HEK293 (cell line): ENCODE measurements around the gene PRADC1.

ENCODE experiments used
- CTCF ChIA-PET: fragments of 350-600 bp; formaldehyde crosslinking; extraction: SDS; loops from one replicate; lab custom pipeline; 2021; ENCODE audit warnings: antibody characterized with exemption; lab: Yijun Ruan, JAX
- POLR2A ChIA-PET: fragments of 300-600 bp; formaldehyde crosslinking; extraction: SDS; loops from one replicate; lab custom pipeline; 2020; ENCODE audit warnings: antibody characterized with exemption, inconsistent platforms; lab: Yijun Ruan, JAX
- H3K27ac ChIP-seq: fragments of 200-500 bp; sonication (Bioruptor generic); 2 replicates; pipeline ENCODE4 v1.5.1; 2014; ENCODE audit warnings: low read depth, low read length, control low read depth, inconsistent platforms; ENCODE audit errors: extremely low read depth
- H3K36me3 ChIP-seq, 2 experiments: fragments of 200-500 bp in 1 of 2; sonication (Bioruptor generic) in 1 of 2; 1 replicate in 1 of 2; 2 replicates in 1 of 2; pipeline ENCODE4 v1.5.1; 2014 to 2017; ENCODE audit warnings: inconsistent platforms in 2 of 2, low read length in 2 of 2; ENCODE audit not compliant: control insufficient read depth in 2 of 2, insufficient read depth in 1 of 2
- H3K4me1 ChIP-seq: fragments of 200-500 bp; sonication (Bioruptor generic); 2 replicates; pipeline ENCODE4 v1.5.1; 2014; ENCODE audit warnings: mild to moderate bottlenecking, low read length, inconsistent platforms; ENCODE audit not compliant: control insufficient read depth, insufficient read depth
- H3K4me3 ChIP-seq: 2 replicates; pipeline ENCODE4 v1.5.1; 2011; ENCODE audit warnings: low read depth, mild to moderate bottlenecking, control low read depth, low read length, moderate library complexity
- H3K9me3 ChIP-seq: fragments of 200-500 bp; sonication (Bioruptor generic); 2 replicates; pipeline ENCODE4 v1.5.1; 2014; ENCODE audit warnings: low read depth, low read length, inconsistent platforms; ENCODE audit not compliant: control insufficient read depth, insufficient read depth
- GLIS1 ChIP-seq: fragments of 450-650 bp; formaldehyde crosslinking; IDR thresholded peaks from 2 replicates; pipeline ENCODE4 v1.5.1; 2016; ENCODE audit warnings: missing biosample characterization, missing genetic modification characterization
- HOXC10 ChIP-seq: sonication (generic); formaldehyde crosslinking; IDR thresholded peaks from 2 replicates; pipeline ENCODE4 v1.8.1; 2023; ENCODE audit warnings: mild to moderate bottlenecking, missing genetic modification reagents
- HOXD13 ChIP-seq: sonication (generic); formaldehyde crosslinking; IDR thresholded peaks from 2 replicates; pipeline ENCODE4 v1.8.0; 2022; ENCODE audit warnings: missing genetic modification reagents, borderline replicate concordance
- KLF9 ChIP-seq: fragments of 450-650 bp; formaldehyde crosslinking; IDR thresholded peaks from 2 replicates; pipeline ENCODE4 v1.5.1; 2016; ENCODE audit warnings: missing biosample characterization, missing genetic modification characterization, low read depth
- REST ChIP-seq: fragments of 450-650 bp; formaldehyde crosslinking; IDR thresholded peaks from 2 replicates; pipeline ENCODE4 v1.5.1; 2016; ENCODE audit warnings: missing biosample characterization, missing genetic modification characterization
- ZBTB11 ChIP-seq: fragments of 450-650 bp; formaldehyde crosslinking; conservative IDR thresholded peaks from 2 replicates; pipeline ENCODE4 v1.5.1; 2016; ENCODE audit warnings: low read depth, missing biosample characterization, missing genetic modification characterization
- ZNF16 ChIP-seq: fragments of 450-650 bp; formaldehyde crosslinking; IDR thresholded peaks from 2 replicates; pipeline ENCODE4 v1.5.1; 2016; ENCODE audit warnings: low read depth, missing biosample characterization, missing genetic modification characterization
- ZNF18 ChIP-seq: fragments of 450-650 bp; formaldehyde crosslinking; IDR thresholded peaks from 2 replicates; pipeline ENCODE4 v1.5.1; 2016; ENCODE audit warnings: missing biosample characterization, missing genetic modification characterization
- ZNF302 ChIP-seq: fragments of 450-650 bp; formaldehyde crosslinking; IDR thresholded peaks from 2 replicates; pipeline ENCODE4 v1.5.1; 2016; ENCODE audit warnings: missing biosample characterization, missing genetic modification characterization, low read depth
- ZNF311 ChIP-seq: fragments of 450-650 bp; formaldehyde crosslinking; IDR thresholded peaks from 2 replicates; pipeline ENCODE4 v1.5.1; 2017; ENCODE audit warnings: missing biosample characterization, missing genetic modification characterization, borderline replicate concordance
- ZNF350 ChIP-seq: fragments of 450-650 bp; formaldehyde crosslinking; IDR thresholded peaks from 2 replicates; pipeline ENCODE4 v1.5.0; 2017; ENCODE audit warnings: missing biosample characterization, mild to moderate bottlenecking, missing genetic modification characterization
- ZNF37A ChIP-seq: fragments of 450-650 bp; IDR thresholded peaks from 2 replicates; pipeline ENCODE4 v1.5.1; 2018; ENCODE audit warnings: missing biosample characterization, missing genetic modification characterization
- ZNF600 ChIP-seq: fragments of 450-650 bp; formaldehyde crosslinking; IDR thresholded peaks from 2 replicates; pipeline ENCODE4 v1.5.1; 2016; ENCODE audit warnings: missing biosample characterization, missing genetic modification characterization
- ZNF623 ChIP-seq: fragments of 450-650 bp; formaldehyde crosslinking; IDR thresholded peaks from 2 replicates; pipeline ENCODE4 v1.5.1; 2016; ENCODE audit warnings: missing biosample characterization, missing genetic modification characterization
- ZNF645 ChIP-seq: fragments of 450-650 bp; formaldehyde crosslinking; IDR thresholded peaks from 2 replicates; pipeline ENCODE4; 2016; ENCODE audit warnings: missing biosample characterization, missing genetic modification characterization
- ZNF677 ChIP-seq: fragments of 450-650 bp; IDR thresholded peaks from 2 replicates; pipeline ENCODE4 v1.5.0; 2018; ENCODE audit warnings: missing biosample characterization, mild to moderate bottlenecking, missing genetic modification characterization, moderate library complexity
- ZNF776 ChIP-seq: fragments of 450-650 bp; formaldehyde crosslinking; IDR thresholded peaks from 2 replicates; pipeline ENCODE4 v1.5.0; 2017; ENCODE audit warnings: missing biosample characterization, missing genetic modification characterization, borderline replicate concordance
- ZNF777 ChIP-seq: fragments of 450-650 bp; formaldehyde crosslinking; IDR thresholded peaks from 2 replicates; pipeline ENCODE4 v1.5.1; 2017; ENCODE audit warnings: missing biosample characterization, missing genetic modification characterization, borderline replicate concordance
- ZNF785 ChIP-seq: fragments of 450-650 bp; formaldehyde crosslinking; IDR thresholded peaks from 2 replicates; pipeline ENCODE4 v1.5.1; 2016; ENCODE audit warnings: missing biosample characterization, missing genetic modification characterization
- ZSCAN18 ChIP-seq: fragments of 450-650 bp; formaldehyde crosslinking; IDR thresholded peaks from 2 replicates; pipeline ENCODE4 v1.5.1; 2016; ENCODE audit warnings: missing biosample characterization, missing genetic modification characterization

PRADC1 gene

GRCh38 chr2:73252238-73253027 lies 19.4 kb upstream of the PRADC1 start:
- Histone ChIP-seq H3K36me3 (peaks cover 43 to 80% of the 10 kb centered on the region in 2 experiments), H3K9me3 (no peaks in the 10 kb centered on the region), H3K27ac (no peak overlapping the region), H3K4me3 (no peak overlapping the region), H3K4me1 (no peaks in the 10 kb centered on the region)
- no peak for TF ChIP-seq HOXC10 (CRISPR knock-in tag)
- no peak for TF ChIP-seq ZSCAN18 (tag by site-specific recombination)
- no peak for TF ChIP-seq KLF9 (tag by site-specific recombination)
- TF ChIP-seq ZNF785 (tag by site-specific recombination) = no peak
- TF ChIP-seq ZBTB11 (tag by site-specific recombination) = no peak
- TF ChIP-seq ZNF350 (tag by site-specific recombination) = no peak
- TF ChIP-seq ZNF37A (tag by site-specific recombination) = no peak
- no peak for TF ChIP-seq ZNF776 (tag by site-specific recombination)
- peak; percentile 60 for TF ChIP-seq ZNF600 (tag by site-specific recombination)
- TF ChIP-seq ZNF623 = no peak
- no peak for TF ChIP-seq ZNF302 (tag by site-specific recombination)
- no peak for TF ChIP-seq ZNF311 (tag by site-specific recombination)
- peak; percentile 48 for TF ChIP-seq GLIS1 (tag by site-specific recombination)
- ChIA-PET CTCF (interaction anchor here (0.6 to 2.0 kb wide), 2 partner anchors 17 to 1426 kb away, joined by 3 to 5 read pairs; no protein-coding TSS in a partner anchor), POLR2A (interaction anchor here (0.6 to 1.2 kb wide), 4 partner anchors 13 to 133 kb away, joined by 3 to 4 read pairs (median 3); partner anchors contain the start of genes ALMS1 and PRADC1)

GRCh38 chr2:73250872-73251846 lies 18.1 kb upstream of the PRADC1 start:
- ChIA-PET POLR2A (interaction anchor here (0.5 to 1.1 kb wide), 3 partner anchors 11 to 134 kb away, joined by 3 to 4 read pairs (median 3); partner anchors contain the start of gene ALMS1), CTCF (interaction anchor here (0.9 to 2.0 kb wide), 3 partner anchors 16 to 39 kb away, joined by 3 to 7 read pairs (median 5); no protein-coding TSS in a partner anchor)
- no peak for TF ChIP-seq ZNF302 (tag by site-specific recombination)
- TF ChIP-seq ZNF18 (tag by site-specific recombination) = no peak
- no peak for TF ChIP-seq ZNF645 (tag by site-specific recombination)
- no peak for TF ChIP-seq HOXD13 (CRISPR knock-in tag)
- no peak for TF ChIP-seq REST (tag by site-specific recombination)
- TF ChIP-seq ZNF677 = no peak
- no peak for TF ChIP-seq ZNF785 (tag by site-specific recombination)
- no peak for TF ChIP-seq ZNF16
- no peak for TF ChIP-seq ZNF777 (tag by site-specific recombination)
- Histone ChIP-seq H3K4me1 (no peaks in the 10 kb centered on the region), H3K27ac (no peak overlapping the region), H3K36me3 (peaks cover 56 to 93% of the 10 kb centered on the region in 2 experiments), H3K9me3 (no peaks in the 10 kb centered on the region), H3K4me3 (no peak overlapping the region)
